ENCODE results near the gene TOP1.
A peak's percentile ranks its signal among the peaks of the same experiment; 100 is the strongest.

TOP1 gene

GRCh38 chr20:41133709-41134361 lies 105.2 kb downstream of the TOP1 start:
- peak; percentile 61 to 65 for DNase-seq

DNA sequence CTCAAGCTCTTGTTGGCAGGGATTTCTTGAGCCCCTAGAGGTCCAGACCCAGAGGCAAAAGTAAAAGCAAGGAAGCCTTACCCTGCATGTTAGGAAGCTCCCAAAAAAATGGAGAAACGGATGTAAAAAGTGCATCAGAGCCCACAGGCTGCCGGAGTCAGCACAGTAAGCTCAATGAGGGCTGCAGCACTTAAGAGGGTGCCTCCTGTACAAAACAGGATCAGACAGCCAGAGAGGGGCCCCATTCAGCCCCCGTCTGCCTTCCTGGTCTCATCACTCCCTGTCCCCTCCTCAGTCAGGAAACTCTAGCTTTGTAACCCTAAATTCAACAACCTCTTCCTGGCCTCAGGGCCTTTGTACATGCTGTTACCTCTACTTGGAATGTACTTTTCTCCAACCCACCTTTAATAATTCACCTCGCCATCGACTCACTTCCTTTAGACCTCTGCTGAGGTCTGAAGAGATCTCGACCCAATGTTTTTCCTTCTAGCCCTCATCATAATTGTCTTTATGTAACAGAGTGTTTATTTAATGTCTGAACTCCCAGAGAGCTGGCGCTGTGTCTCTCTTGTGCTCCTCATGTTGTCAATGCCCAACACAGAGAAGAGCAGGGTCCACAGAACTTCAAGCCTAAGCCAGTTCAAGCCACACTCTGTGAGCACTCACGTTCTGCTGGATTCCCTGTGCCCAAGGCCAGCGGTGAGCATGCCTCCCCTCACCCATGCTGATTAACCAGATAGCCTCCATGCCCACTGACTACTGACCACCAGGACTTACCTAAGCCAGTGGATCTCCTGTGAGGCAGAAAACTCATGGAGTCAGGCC lies 106.0 kb downstream of the TOP1 start:
- DNase-seq, result no peak

DNA sequence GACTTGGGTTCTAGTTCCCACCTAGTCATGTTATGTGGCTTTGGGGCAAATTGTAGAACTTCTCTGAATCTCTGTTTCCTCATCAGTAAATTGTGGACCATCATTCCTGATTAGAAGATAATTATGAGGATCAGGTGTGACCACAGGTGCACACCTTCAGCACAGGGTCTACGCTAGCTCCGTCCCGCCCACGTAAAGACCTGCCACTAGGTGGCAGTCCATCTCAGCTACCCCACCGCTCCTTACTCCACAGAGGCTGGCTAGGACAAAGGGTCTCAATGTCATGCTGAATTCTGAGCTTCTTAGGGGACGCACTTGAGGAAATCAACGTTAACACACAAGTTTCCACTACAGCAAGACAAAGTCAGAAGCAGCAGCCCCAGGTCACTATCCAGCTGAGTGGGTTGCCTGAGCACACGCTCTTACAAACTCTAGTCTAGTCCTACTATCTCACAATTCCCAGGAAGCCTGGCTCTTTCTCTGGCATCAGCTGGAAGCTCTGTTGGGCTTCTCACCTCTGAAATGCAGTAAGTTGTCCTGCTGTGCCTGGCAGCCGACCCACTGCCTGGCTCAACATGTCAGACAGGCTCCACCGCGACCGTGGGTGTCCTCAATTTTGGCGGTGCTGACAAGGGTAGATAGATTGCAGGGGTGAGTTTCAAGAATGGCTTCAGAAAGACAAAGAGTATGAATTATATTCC lies 106.7 kb downstream of the TOP1 start:
- peak; percentile 57 to 58 for DNase-seq

DNA sequence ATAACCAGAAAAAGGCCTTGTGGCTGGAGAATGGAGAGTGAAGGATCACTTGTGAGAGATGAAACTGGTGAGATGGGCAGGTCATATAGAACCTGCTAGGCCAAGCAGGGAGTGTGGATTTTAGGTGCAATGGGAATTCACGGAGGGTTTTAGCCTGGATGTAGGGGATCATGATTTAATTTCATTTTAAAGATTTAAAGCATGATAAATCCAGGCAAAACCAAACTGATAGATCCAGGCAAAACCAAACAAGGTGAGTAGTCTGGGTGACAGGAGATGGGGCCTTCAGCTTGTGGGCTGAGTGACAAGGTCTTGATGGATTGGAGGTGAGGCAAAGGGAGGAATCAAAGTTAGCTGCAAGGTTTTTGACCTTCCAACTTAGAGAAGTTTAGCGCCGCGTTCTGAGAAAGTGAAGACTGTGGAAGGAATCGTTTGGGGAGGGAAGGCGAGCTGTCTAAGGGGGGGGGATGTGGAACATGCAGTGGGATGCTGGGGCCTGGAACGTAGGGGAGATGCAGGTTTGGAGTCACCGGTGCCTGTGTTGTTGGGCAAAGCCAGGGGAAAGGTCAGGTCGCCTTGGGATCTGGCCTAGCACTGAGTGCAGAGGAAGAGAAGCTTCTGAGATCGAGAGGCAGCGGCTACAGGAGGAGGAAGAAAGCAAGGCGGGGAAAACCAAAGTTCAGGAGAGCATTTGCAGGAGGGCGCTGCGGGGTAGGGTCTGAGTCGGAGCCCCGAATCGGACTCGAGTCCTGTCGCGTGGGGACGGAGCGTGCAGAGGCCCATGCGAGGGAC lies 107.5 kb downstream of the TOP1 start:
- DNase-seq, result no peak

- DNase-seq, result peak; percentile 76 to 79
These were observed 108.3 kb downstream of the TOP1 start, which contains the start of gene PLCG1 for GRCh38 chr20:41136680-41137613. PLCG1 (plus strand) TSS chr20:41137543; CDS start chr20:41137642, 99 bp downstream.

- DNase-seq, result no peak
These were observed 109.2 kb downstream of the TOP1 start for GRCh38 chr20:41137614-41138474.

DNA sequence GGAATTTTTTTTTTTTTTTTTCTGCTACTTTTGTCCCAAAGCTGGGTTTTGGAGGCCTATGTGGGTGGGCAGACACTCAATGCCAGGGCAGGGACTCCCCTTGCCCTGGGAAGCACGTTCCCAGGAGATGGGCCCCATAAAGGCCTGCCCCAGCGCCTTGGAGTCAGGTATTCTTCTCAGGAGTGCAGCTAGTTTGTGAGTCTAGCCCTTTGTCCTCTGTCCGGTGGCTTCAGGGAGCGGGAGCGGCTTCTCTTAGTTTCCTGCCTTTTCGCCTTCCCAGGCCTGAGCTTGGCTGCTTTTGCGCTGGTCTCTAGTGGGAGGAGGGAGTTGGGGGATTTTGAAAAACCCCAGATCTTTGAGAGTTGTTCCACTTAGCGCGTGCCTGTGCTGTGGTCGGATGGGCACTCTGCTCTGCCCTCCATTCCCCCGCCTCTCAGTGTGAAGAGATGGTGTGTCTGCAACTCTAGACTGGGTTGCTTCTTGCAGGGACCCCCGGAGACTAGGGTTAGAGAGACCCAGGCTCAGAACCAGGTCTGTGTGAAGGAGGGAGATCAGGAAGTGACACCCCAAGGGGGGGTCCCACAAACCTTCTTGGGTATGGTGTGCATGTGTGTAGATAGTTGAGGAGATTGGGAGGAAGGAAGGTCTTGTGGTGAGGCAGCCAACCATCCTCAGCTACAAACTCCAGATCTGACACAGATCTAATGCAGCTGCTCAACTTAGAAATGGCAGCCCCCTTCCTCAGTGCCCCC lies 110.0 kb downstream of the TOP1 start:
- no peak for DNase-seq

- DNase-seq, result no peak
These were observed 110.8 kb downstream of the TOP1 start for GRCh38 chr20:41139227-41140093.

GRCh38 chr20:41140226-41141133 lies 111.9 kb downstream of the TOP1 start:
- DNase-seq, result no peak

- no peak for DNase-seq
These were observed 112.7 kb downstream of the TOP1 start for GRCh38 chr20:41141153-41141815.

DNA sequence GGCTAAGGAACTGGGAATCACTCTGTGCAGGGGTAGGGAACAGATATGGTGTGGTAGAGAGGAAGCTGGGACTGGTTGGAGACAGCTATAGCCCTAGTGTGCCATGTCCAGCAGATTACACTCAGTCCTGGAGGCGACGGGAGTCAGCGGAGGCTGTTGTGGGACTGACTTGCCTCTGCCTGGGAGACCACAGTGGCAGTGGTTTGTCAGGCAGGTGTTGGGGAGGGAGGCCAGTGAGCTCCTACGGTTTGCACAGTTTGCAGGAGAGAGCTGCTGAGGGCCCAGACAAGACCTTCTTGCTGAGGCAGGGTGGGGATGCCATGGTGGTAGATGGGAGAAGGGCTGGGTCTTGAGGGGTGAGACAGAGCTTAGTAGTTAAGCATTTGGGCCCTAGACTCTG lies 113.6 kb downstream of the TOP1 start:
- no peak for DNase-seq

DNA sequence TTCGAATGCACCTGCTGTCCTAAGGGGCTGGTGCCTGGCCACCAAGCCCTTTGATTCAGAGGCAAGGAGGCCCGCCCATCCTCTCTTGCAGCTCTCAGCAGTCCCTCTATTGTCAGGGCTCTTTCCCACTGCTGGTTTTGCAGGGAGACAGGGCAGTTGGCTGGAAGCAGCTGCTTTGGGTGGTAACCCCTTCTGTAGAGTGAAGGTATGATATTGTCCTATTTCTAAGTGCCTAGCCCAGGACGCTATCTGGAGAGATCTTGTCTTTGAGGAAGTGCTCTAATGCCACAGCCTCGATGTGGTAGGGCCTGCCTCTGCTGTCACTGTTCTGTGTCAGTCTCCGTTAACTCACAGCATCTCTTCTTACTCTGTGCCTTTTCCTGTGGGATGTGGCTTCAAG lies 114.3 kb downstream of the TOP1 start:
- DNase-seq, result no peak

GRCh38 chr20:41143354-41143753 lies 114.7 kb downstream of the TOP1 start:
- DNase-seq, result no peak

DNA sequence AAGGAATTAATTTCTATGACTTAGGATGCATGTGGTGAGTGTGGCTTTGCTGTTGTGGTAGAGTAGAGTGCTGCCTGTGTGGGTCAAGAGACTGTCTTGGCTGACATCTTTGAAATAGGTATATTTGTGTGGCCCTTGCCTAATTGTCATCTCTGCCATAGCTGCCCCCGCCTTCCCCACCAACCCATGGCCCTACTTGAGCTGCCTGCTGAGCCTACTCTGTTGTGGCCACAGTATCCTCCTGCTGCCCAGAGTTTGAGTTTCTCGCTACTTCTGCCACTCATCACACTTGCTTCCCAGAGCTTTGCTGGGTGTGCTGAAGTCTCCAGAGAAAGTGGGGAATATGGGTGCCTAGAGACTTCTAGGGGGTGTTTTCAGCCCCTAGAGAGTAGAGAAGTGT lies 116.7 kb downstream of the TOP1 start:
- DNase-seq, result no peak

- DNase-seq, result no peak
These were observed 117.4 kb downstream of the TOP1 start for GRCh38 chr20:41145821-41146620.

- no peak for DNase-seq
These were observed 119.2 kb downstream of the TOP1 start for GRCh38 chr20:41147767-41148191.
